Measurements from ENCODE around the gene PODXL2. TPM values are rescaled to one million over a fixed set of nuclear protein-coding genes. Genes with fewer than 3 reads are reported as not detected.

Gene PODXL2
- total RNA-seq, 1 experiment from 2014 or later, result 26.6 TPM

DNA sequence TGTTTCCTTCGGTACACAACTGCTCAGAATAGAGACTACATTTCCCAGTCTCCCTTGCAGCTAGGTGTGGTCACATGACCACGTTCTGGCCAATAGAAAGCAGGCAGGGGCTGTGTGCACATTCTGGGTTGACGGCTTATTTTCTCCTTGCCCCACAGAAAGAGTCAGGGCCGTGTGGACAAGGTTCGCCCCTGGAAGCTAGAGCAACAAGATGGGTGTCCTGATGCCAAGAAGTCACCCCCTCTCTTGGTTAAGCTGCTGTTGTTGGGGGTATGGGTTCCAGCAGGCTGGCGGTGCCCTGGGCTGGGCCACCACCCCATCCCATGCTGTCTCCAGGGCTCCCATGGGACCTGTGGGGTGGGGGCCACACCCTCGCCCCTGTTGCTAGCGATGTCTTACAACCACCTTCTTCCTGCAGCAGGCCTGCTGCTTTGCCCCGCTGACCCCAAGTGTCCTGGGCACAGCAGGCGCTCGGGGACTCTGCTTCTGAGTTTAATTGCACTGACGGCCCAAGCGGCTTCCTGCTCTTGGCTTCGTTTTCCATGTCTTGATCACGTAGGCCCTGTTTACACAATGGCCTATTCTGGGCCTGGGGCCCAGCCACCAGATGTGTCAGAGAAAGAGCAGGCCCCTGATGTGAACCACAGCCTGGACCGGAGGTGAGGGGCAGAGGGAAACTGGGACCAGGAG is 68.7 kb downstream of the PODXL2 start:
- no peaks in the 10 kb centered on the region for H3K36me3 ChIP-seq (ENCODE audit: insufficient read depth, low read length, poor library complexity, severe bottlenecking)
- intact Hi-C loops (cut with micrococcal nuclease; ENCODE audit: unreplicated experiment), result loop anchor here (5.0 kb wide), 1 partner anchor 275 kb away; no protein-coding TSS in a partner anchor
- H3K4me3 ChIP-seq (ENCODE audit: low read depth, low read length, poor library complexity, severe bottlenecking), result peak overlapping the region; percentile 14
- H3K9me3 ChIP-seq (ENCODE audit: low read depth, low read length, poor library complexity, severe bottlenecking), result no peaks in the 10 kb centered on the region
- peak overlapping the region; percentile 74 for H3K27ac ChIP-seq (ENCODE audit: low read depth, low read length, poor library complexity, severe bottlenecking)
- no peaks in the 10 kb centered on the region for H3K27me3 ChIP-seq (replicated peaks; ENCODE audit: insufficient read depth, low read depth, low read length, poor library complexity)
- ChIA-PET POLR2A (ENCODE audit: low non-redundant PET) (interaction anchor here (0.6 kb wide), 1 partner anchor 105 kb away, joined by 3 read pairs; no protein-coding TSS in a partner anchor), CTCF (interaction anchor here (0.5 to 1.4 kb wide), 3 partner anchors 122 to 316 kb away, joined by 3 to 7 read pairs (median 4); no protein-coding TSS in a partner anchor)
- H3K4me1 ChIP-seq (ENCODE audit: insufficient read depth, low read length, poor library complexity, severe bottlenecking), result peaks cover 18% of the 10 kb centered on the region
- BruUV-seq (replicated peaks), result no TSS peak
- DNase-seq (ENCODE audit: low spot score), result peak; percentile 92
- TF ChIP-seq, protein P1, sequence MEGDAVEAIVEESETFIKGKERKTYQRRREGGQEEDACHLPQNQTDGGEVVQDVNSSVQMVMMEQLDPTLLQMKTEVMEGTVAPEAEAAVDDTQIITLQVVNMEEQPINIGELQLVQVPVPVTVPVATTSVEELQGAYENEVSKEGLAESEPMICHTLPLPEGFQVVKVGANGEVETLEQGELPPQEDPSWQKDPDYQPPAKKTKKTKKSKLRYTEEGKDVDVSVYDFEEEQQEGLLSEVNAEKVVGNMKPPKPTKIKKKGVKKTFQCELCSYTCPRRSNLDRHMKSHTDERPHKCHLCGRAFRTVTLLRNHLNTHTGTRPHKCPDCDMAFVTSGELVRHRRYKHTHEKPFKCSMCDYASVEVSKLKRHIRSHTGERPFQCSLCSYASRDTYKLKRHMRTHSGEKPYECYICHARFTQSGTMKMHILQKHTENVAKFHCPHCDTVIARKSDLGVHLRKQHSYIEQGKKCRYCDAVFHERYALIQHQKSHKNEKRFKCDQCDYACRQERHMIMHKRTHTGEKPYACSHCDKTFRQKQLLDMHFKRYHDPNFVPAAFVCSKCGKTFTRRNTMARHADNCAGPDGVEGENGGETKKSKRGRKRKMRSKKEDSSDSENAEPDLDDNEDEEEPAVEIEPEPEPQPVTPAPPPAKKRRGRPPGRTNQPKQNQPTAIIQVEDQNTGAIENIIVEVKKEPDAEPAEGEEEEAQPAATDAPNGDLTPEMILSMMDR (conservative IDR thresholded peaks at IDR 0.05; ENCODE audit: low read depth, low read length), result no peak
- no peak for TF ChIP-seq EZH2 (IDR thresholded peaks at IDR 0.05; ENCODE audit: borderline replicate concordance, low read depth, low read length, poor library complexity, severe bottlenecking)

DNA sequence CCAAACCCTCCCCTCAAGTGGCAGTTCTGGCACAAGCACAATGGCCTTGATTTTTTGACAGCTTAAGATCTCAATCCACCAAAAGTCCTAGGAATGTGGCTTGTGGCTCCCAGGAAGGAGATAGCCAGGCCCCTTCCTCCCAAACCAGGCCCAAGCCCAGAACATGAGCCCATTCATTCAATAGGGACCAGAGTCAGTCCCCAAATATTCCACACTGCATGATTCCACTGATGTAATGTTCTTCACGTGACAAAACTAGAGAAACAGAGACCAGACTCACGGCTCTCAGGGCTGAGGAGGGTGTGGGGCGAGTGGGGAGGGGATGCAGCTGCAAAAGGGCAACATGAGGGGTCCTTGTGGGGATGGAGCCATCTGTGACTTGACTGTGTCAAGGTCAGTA is 69.3 kb downstream of the PODXL2 start:
- no peak for TF ChIP-seq EZH2 (IDR thresholded peaks at IDR 0.05; ENCODE audit: borderline replicate concordance, low read depth, low read length, poor library complexity, severe bottlenecking)
- TF ChIP-seq, protein P1 (conservative IDR thresholded peaks at IDR 0.05; ENCODE audit: low read depth, low read length), result no peak
- intact Hi-C loops (cut with micrococcal nuclease; ENCODE audit: unreplicated experiment), result loop anchor here (5.0 kb wide), 1 partner anchor 274 kb away; no protein-coding TSS in a partner anchor
- Histone ChIP-seq H3K27me3 (replicated peaks; ENCODE audit: insufficient read depth, low read depth, low read length, poor library complexity) (no peaks in the 10 kb centered on the region), H3K27ac (ENCODE audit: low read depth, low read length, poor library complexity, severe bottlenecking) (peak overlapping the region; percentile 74), H3K9me3 (ENCODE audit: low read depth, low read length, poor library complexity, severe bottlenecking) (no peaks in the 10 kb centered on the region), H3K4me1 (ENCODE audit: insufficient read depth, low read length, poor library complexity, severe bottlenecking) (peaks cover 18% of the 10 kb centered on the region), H3K4me3 (ENCODE audit: low read depth, low read length, poor library complexity, severe bottlenecking) (no peak overlapping the region), H3K36me3 (ENCODE audit: insufficient read depth, low read length, poor library complexity, severe bottlenecking) (no peaks in the 10 kb centered on the region)
- no peak for DNase-seq (ENCODE audit: low spot score)
- CTCF ChIA-PET, result interaction anchor here (1.4 kb wide), 1 partner anchor 123 kb away, joined by 4 read pairs; no protein-coding TSS in a partner anchor
- no TSS peak for BruUV-seq (replicated peaks)
- POLR2A ChIA-PET (ENCODE audit: low non-redundant PET), result no interaction called here

DNA sequence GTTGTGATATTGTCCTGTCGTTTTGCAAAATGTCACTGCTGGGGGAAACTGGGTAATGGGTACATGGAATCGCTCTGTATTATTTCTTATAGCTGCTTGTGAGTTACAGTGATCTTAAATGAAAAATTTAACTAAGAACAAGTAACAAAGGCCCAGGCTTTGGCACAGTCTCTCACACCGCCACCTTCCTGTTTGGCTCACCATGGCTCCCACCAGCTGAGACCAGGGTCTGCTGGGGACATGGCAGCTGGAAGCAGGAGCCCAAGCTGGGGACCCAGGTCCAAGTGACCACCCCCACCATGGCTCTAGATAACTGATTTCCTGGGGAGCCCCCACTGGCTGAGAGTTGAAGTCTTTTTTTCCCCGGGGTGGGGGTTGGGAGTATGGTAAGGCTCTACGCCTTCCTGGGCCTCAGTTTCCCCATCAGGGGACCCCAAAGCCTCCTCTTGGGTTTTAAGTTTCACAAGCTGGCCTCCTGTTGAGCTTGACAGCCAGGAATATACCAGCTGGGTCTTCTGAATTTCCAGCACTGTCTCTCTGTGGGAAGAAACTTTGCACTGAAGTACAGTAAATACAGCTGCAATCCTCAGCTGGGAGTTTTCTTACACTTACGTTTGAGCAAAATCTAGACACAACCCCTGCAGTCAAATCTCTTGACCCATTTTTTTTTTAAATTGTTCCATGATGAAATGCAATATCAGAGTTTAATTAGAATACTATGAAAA is 69.9 kb downstream of the PODXL2 start:
- no peak for DNase-seq (ENCODE audit: low spot score)
- H3K9me3 ChIP-seq (ENCODE audit: low read depth, low read length, poor library complexity, severe bottlenecking), result no peaks in the 10 kb centered on the region
- POLR2A ChIA-PET (ENCODE audit: low non-redundant PET), result no interaction called here
- H3K4me1 ChIP-seq (ENCODE audit: insufficient read depth, low read length, poor library complexity, severe bottlenecking), result peaks cover 18% of the 10 kb centered on the region
- H3K36me3 ChIP-seq (ENCODE audit: insufficient read depth, low read length, poor library complexity, severe bottlenecking), result no peaks in the 10 kb centered on the region
- TF ChIP-seq EZH2 (IDR thresholded peaks at IDR 0.05; ENCODE audit: borderline replicate concordance, low read depth, low read length, poor library complexity, severe bottlenecking), result no peak
- TF ChIP-seq, protein P1 (conservative IDR thresholded peaks at IDR 0.05; ENCODE audit: low read depth, low read length), result no peak
- no peak overlapping the region for H3K4me3 ChIP-seq (ENCODE audit: low read depth, low read length, poor library complexity, severe bottlenecking)
- CTCF ChIA-PET, result no interaction called here
- H3K27me3 ChIP-seq (replicated peaks; ENCODE audit: insufficient read depth, low read depth, low read length, poor library complexity), result no peaks in the 10 kb centered on the region
- no TSS peak for BruUV-seq (replicated peaks)
- H3K27ac ChIP-seq (ENCODE audit: low read depth, low read length, poor library complexity, severe bottlenecking), result no peak overlapping the region
- intact Hi-C loops (cut with micrococcal nuclease; ENCODE audit: unreplicated experiment), result loop anchor here (5.0 kb wide), 1 partner anchor 273 kb away; no protein-coding TSS in a partner anchor

Data from A673 (cell line).